ENCODE data around the gene GARIN3. TPM values are rescaled to one million over a fixed set of nuclear protein-coding genes. Genes with fewer than 3 reads are reported as not detected.

GARIN3 gene
- polyA plus RNA-seq, 1 experiment: not detected

GRCh38 chr5:157143127-157143971 lies 22.7 kb downstream of the GARIN3 start:
- TF ChIP-seq, protein P1, sequence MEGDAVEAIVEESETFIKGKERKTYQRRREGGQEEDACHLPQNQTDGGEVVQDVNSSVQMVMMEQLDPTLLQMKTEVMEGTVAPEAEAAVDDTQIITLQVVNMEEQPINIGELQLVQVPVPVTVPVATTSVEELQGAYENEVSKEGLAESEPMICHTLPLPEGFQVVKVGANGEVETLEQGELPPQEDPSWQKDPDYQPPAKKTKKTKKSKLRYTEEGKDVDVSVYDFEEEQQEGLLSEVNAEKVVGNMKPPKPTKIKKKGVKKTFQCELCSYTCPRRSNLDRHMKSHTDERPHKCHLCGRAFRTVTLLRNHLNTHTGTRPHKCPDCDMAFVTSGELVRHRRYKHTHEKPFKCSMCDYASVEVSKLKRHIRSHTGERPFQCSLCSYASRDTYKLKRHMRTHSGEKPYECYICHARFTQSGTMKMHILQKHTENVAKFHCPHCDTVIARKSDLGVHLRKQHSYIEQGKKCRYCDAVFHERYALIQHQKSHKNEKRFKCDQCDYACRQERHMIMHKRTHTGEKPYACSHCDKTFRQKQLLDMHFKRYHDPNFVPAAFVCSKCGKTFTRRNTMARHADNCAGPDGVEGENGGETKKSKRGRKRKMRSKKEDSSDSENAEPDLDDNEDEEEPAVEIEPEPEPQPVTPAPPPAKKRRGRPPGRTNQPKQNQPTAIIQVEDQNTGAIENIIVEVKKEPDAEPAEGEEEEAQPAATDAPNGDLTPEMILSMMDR (IDR thresholded peaks at IDR 0.05; ENCODE audit: insufficient read depth, low read depth, low read length): no peak
- ChIA-PET POLR2A (interaction anchor here (0.6 kb wide), 1 partner anchor 719 kb away, joined by 3 read pairs; no protein-coding TSS in a partner anchor), CTCF (interaction anchor here (1.3 to 2.7 kb wide), 2 partner anchors 11 to 32 kb away, joined by 3 to 13 read pairs; no protein-coding TSS in a partner anchor)
- no peak for DNase-seq (ENCODE audit: low read depth)
- H3K36me3 ChIP-seq (ENCODE audit: control insufficient read depth, insufficient read depth, low read length): no peaks in the 10 kb centered on the region
- H3K27me3 ChIP-seq (ENCODE audit: control insufficient read depth, insufficient read depth, low read length): no peaks in the 10 kb centered on the region
- H3K4me3 ChIP-seq (ENCODE audit: low read depth, low read length): peak overlapping the region; percentile 99

GRCh38 chr5:157142317-157143126 lies 23.5 kb downstream of the GARIN3 start, which contains the start of gene MED7:
Gene MED7 (minus strand): TSS chr5:157142865. CDS start chr5:157139431, 3,434 bp downstream.
- DNase-seq (ENCODE audit: low read depth): peak; percentile 96
- CTCF ChIA-PET: interaction anchor here (1.2 to 2.7 kb wide), 3 partner anchors 10 to 170 kb away, joined by 3 to 13 read pairs (median 5); no protein-coding TSS in a partner anchor
- H3K4me3 ChIP-seq (ENCODE audit: low read depth, low read length): peak within 1 kb of the TSS; percentile 99
- TF ChIP-seq, protein P1 (IDR thresholded peaks at IDR 0.05; ENCODE audit: insufficient read depth, low read depth, low read length): no peak
- POLR2A ChIA-PET: interaction anchor here (0.6 kb wide), 1 partner anchor 718 kb away, joined by 3 read pairs; no protein-coding TSS in a partner anchor
- H3K27me3 ChIP-seq (ENCODE audit: control insufficient read depth, insufficient read depth, low read length): no peaks in the 10 kb centered on the region
- peaks cover under 1% of the 10 kb centered on the region for H3K36me3 ChIP-seq (ENCODE audit: control insufficient read depth, insufficient read depth, low read length)

DNA sequence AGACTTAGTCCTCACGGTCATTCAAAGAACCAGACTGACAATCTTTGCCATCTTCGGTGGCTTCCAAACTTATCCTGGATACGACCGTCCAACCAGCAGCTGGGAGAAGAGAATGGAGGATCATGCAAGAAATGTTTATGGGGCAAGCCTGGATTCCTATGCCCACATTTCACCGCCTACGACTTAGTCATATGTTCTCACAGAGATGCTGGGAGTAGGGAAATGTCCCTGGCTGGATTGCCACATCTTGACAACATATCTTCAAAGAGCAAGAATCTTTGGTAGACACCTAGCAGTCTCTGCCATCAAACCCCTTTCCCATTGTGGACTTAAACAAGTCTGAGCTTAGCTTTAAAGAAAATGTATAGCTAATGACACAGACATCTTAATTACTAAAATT lies 28.4 kb downstream of the GARIN3 start:
- TF ChIP-seq, protein P1 (IDR thresholded peaks at IDR 0.05; ENCODE audit: insufficient read depth, low read depth, low read length): no peak
- ChIA-PET CTCF (interaction anchor here (1.4 kb wide), 1 partner anchor 11 kb away, joined by 5 read pairs; no protein-coding TSS in a partner anchor), POLR2A (no interaction called here)
- no peaks in the 10 kb centered on the region for H3K27me3 ChIP-seq (ENCODE audit: control insufficient read depth, insufficient read depth, low read length)
- DNase-seq (ENCODE audit: low read depth): no peak
- H3K4me3 ChIP-seq (ENCODE audit: low read depth, low read length): no peak overlapping the region
- H3K36me3 ChIP-seq (ENCODE audit: control insufficient read depth, insufficient read depth, low read length): peaks cover 3% of the 10 kb centered on the region

- POLR2A ChIA-PET: no interaction called here
Observed at GRCh38 chr5:157132281-157132612, 33.8 kb downstream of the GARIN3 start.

More at GRCh38 chr5:157132281-157132612, 33.8 kb downstream of the GARIN3 start:
- DNase-seq (ENCODE audit: low read depth): no peak
- TF ChIP-seq, protein P1 (IDR thresholded peaks at IDR 0.05; ENCODE audit: insufficient read depth, low read depth, low read length): no peak
- Histone ChIP-seq H3K27me3 (ENCODE audit: control insufficient read depth, insufficient read depth, low read length) (no peaks in the 10 kb centered on the region), H3K36me3 (ENCODE audit: control insufficient read depth, insufficient read depth, low read length) (peaks cover 1% of the 10 kb centered on the region; the same call in 1 of the 2 replicates), H3K4me3 (ENCODE audit: low read depth, low read length) (no peak overlapping the region)
- CTCF ChIA-PET: interaction anchor here (0.6 to 3.0 kb wide), 8 partner anchors 10 to 1506 kb away, joined by 3 to 13 read pairs (median 4); partner anchors contain the start of gene MED7

Data from BJ (cell line).